Endodermal cell (in vitro differentiated cells): ENCODE results near the gene HERC3. TPM values are rescaled to one million over a fixed set of nuclear protein-coding genes. Genes with fewer than 3 reads are reported as not detected.

Source experiments
- DNase-seq: peaks from one replicate; pipeline ENCODE4 v3.0.0-alpha.2; 2017
- H3K27ac ChIP-seq: 2 replicates; pipeline ENCODE4 v1.5.1; 2013; ENCODE audit warnings: mild to moderate bottlenecking, low read depth, low read length, moderate library complexity
- H3K27me3 ChIP-seq: 2 replicates; pipeline ENCODE4 v1.6.1; 2013; ENCODE audit warnings: mild to moderate bottlenecking, low read length, moderate library complexity; ENCODE audit not compliant: insufficient read depth, control insufficient read depth, poor library complexity, severe bottlenecking
- H3K36me3 ChIP-seq: 2 replicates; pipeline ENCODE4 v1.7.0; 2013; ENCODE audit warnings: mild to moderate bottlenecking, low read length, moderate library complexity; ENCODE audit not compliant: control insufficient read depth, insufficient read depth
- H3K4me1 ChIP-seq: one replicate; pipeline ENCODE4 v1.7.0; 2013; ENCODE audit warnings: low read length; ENCODE audit not compliant: control insufficient read depth, insufficient read depth
- H3K4me3 ChIP-seq: 2 replicates; pipeline ENCODE4 v1.5.1; 2013; ENCODE audit warnings: mild to moderate bottlenecking, low read length, moderate library complexity
- H3K9ac ChIP-seq: 2 replicates; pipeline ENCODE4 v1.6.1; 2013; ENCODE audit warnings: mild to moderate bottlenecking, low read length, moderate library complexity; ENCODE audit not compliant: poor library complexity, severe bottlenecking; ENCODE audit errors: extremely low read depth
- H3K9me3 ChIP-seq: 2 replicates; pipeline ENCODE4 v1.6.1; 2013; ENCODE audit warnings: mild to moderate bottlenecking, low read length, moderate library complexity; ENCODE audit not compliant: control insufficient read depth
- H3K27ac Mint-ChIP-seq: 2 replicates; pipeline ENCODE4 v1.8.0; 2020; ENCODE audit warnings: mixed read lengths
- H3K27me3 Mint-ChIP-seq: 2 replicates; pipeline ENCODE4 v1.8.0; 2021; ENCODE audit warnings: mild to moderate bottlenecking, mixed read lengths; ENCODE audit not compliant: insufficient read depth
- H3K36me3 Mint-ChIP-seq: 2 replicates; pipeline ENCODE4 v1.8.0; 2020; ENCODE audit warnings: low read depth, mixed read lengths
- H3K4me1 Mint-ChIP-seq: 2 replicates; pipeline ENCODE4 v1.8.0; 2020; ENCODE audit warnings: mixed read lengths
- H3K4me3 Mint-ChIP-seq: 2 replicates; pipeline ENCODE4 v1.8.0; 2020; ENCODE audit warnings: mild to moderate bottlenecking, moderate library complexity, mixed read lengths
- H3K9me3 Mint-ChIP-seq: 2 replicates; pipeline ENCODE4 v1.8.0; 2020; ENCODE audit warnings: mild to moderate bottlenecking, mixed read lengths
- WGBS, 2 experiments: methylation state at CpG; one replicate each; pipeline versions ENCODE4 v1.1.5 to v1.1.7; 2013; ENCODE audit warnings: missing lambda C conversion rate in 2 of 2, mixed read lengths in 1 of 2; ENCODE audit not compliant: insufficient coverage in 1 of 2, insufficient read length in 1 of 2; 5-methylcytosine and 5-hydroxymethylcytosine counted together
- total RNA-seq, 2 donors: library from RNA; stranded (reverse); fragmentation: NEBNext Ultra II Directional in 1 of 2; extraction: Animal tissue kit (Norgen Biotek cat#: 25700) in 1 of 2; gene quantifications; 2 replicates in 1 of 2; 3 replicates in 1 of 2; pipeline ENCODE4 v1.2.1, GENCODE V29; 2021
- TF ChIP-seq, protein P1 (sequence below): fragments of 200-600 bp; sonication (generic); conservative IDR thresholded peaks from 2 replicates; pipeline ENCODE4 v1.5.0; 2021; ENCODE audit warnings: antibody characterized with exemption, mild to moderate bottlenecking

Gene HERC3
- total RNA-seq, 2 donors from 2014 or later, result 4.4 to 5.9 TPM

DNA sequence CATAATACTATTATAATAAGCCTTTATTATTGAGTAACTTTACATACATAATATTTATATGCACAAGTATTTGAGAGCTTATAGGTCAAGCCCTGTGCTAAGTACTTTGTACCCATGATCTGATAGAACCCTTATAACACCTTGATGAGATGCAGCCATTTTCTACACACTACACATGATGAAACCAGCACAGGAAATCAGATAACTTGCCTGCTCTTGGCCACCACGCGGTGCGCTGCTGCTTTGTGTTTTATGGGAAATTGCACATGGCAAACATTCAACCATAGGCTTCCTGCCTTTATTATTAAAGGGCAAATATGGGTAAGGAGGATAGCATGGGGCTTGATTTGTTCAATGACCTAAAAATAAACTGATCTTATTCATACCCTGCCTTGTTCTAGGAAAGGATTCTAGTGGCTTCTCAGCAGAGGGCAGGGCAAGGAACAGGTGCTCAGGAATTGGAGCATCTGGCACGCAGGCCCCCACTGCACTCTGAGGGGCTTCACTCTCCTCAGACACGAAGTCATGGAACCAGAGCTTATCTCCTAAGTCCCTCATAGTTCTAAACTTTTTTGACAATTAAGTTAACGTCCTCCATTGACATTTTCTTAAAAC, 137.0 kb downstream of the HERC3 start:
- 70 to 95% methylated on average over 2 to 6 of the region's 6 CpGs for WGBS, 2 experiments

GRCh38 chr4:88730811-88731210, 138.5 kb downstream of the HERC3 start:
- H3K36me3 ChIP-seq, result peaks cover 9% of the 10 kb centered on the region
- DNase-seq, result no peak
- H3K4me3 ChIP-seq, result no peak overlapping the region
- no peaks in the 10 kb centered on the region for H3K27me3 ChIP-seq
- H3K27ac ChIP-seq, result no peak overlapping the region
- TF ChIP-seq, protein P1, sequence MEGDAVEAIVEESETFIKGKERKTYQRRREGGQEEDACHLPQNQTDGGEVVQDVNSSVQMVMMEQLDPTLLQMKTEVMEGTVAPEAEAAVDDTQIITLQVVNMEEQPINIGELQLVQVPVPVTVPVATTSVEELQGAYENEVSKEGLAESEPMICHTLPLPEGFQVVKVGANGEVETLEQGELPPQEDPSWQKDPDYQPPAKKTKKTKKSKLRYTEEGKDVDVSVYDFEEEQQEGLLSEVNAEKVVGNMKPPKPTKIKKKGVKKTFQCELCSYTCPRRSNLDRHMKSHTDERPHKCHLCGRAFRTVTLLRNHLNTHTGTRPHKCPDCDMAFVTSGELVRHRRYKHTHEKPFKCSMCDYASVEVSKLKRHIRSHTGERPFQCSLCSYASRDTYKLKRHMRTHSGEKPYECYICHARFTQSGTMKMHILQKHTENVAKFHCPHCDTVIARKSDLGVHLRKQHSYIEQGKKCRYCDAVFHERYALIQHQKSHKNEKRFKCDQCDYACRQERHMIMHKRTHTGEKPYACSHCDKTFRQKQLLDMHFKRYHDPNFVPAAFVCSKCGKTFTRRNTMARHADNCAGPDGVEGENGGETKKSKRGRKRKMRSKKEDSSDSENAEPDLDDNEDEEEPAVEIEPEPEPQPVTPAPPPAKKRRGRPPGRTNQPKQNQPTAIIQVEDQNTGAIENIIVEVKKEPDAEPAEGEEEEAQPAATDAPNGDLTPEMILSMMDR, result no peak
- Mint-ChIP-seq H3K4me3 (no peak overlapping the region), H3K36me3 (peaks cover 22% of the 10 kb centered on the region), H3K27me3 (no peaks in the 10 kb centered on the region), H3K9me3 (no peaks in the 10 kb centered on the region), H3K4me1 (no peaks in the 10 kb centered on the region), H3K27ac (no peak overlapping the region)
- 88 to 94% methylated on average over 4 to 5 of the region's 5 CpGs for WGBS, 2 experiments
- no peaks in the 10 kb centered on the region for H3K4me1 ChIP-seq
- no peaks in the 10 kb centered on the region for H3K9me3 ChIP-seq
- no peak overlapping the region for H3K9ac ChIP-seq

More for the DNA sequence above, 137.0 kb downstream of the HERC3 start:
- peaks cover 9% of the 10 kb centered on the region for H3K36me3 ChIP-seq
- H3K36me3 Mint-ChIP-seq, result peaks cover 22% of the 10 kb centered on the region
- H3K9me3 ChIP-seq, result no peaks in the 10 kb centered on the region
- H3K27ac ChIP-seq, result no peak overlapping the region
- H3K4me1 ChIP-seq, result no peaks in the 10 kb centered on the region
- no peak overlapping the region for H3K27ac Mint-ChIP-seq
- TF ChIP-seq, protein P1, result no peak
- H3K9ac ChIP-seq, result no peak overlapping the region
- no peak for DNase-seq
- no peaks in the 10 kb centered on the region for H3K9me3 Mint-ChIP-seq
- H3K4me3 Mint-ChIP-seq, result no peak overlapping the region
- no peaks in the 10 kb centered on the region for H3K27me3 Mint-ChIP-seq
- H3K4me1 Mint-ChIP-seq, result no peaks in the 10 kb centered on the region
- no peak overlapping the region for H3K4me3 ChIP-seq
- H3K27me3 ChIP-seq, result no peaks in the 10 kb centered on the region

- H3K9me3 Mint-ChIP-seq, result no peaks in the 10 kb centered on the region
- H3K27ac Mint-ChIP-seq, result no peak overlapping the region
- H3K27ac ChIP-seq, result no peak overlapping the region
- H3K9me3 ChIP-seq, result no peaks in the 10 kb centered on the region
- H3K4me3 ChIP-seq, result no peak overlapping the region
- whole genome bisulfite sequencing, 2 experiments, result 93 to 96% methylated on average over 4 of the region's 4 CpGs
- H3K4me1 ChIP-seq, result no peaks in the 10 kb centered on the region
- TF ChIP-seq, protein P1, result no peak
- DNase-seq, result no peak
- peaks cover 22% of the 10 kb centered on the region for H3K36me3 Mint-ChIP-seq
- no peak overlapping the region for H3K9ac ChIP-seq
- no peaks in the 10 kb centered on the region for H3K27me3 ChIP-seq
- no peaks in the 10 kb centered on the region for H3K27me3 Mint-ChIP-seq
- no peak overlapping the region for H3K4me3 Mint-ChIP-seq
- H3K4me1 Mint-ChIP-seq, result no peaks in the 10 kb centered on the region
- H3K36me3 ChIP-seq, result peaks cover 9% of the 10 kb centered on the region
Observed at GRCh38 chr4:88731381-88731780, 139.1 kb downstream of the HERC3 start.
